Gastrocnemius medialis (tissue), 4 donors: Measurements from ENCODE around the gene CRISPLD2.

Experiments
- POLR2A ChIP-seq, 2 donors: fragments of 450-650 bp; IDR thresholded peaks; one replicate each; pipeline ENCODE4 v1.6.1; 2017; ENCODE audit warnings: antibody characterized with exemption in 2 of 2, mild to moderate bottlenecking in 2 of 2, moderate library complexity in 2 of 2
- TF ChIP-seq, protein P1 (sequence below), 5 experiments: fragments of 450-650 bp in 3 of 5; fragments of 200-600 bp in 2 of 5; sonication (generic) in 2 of 5; IDR thresholded peaks in 4 of 5; conservative IDR thresholded peaks in 1 of 5; 1 replicate in 4 of 5; 2 replicates in 1 of 5; pipeline ENCODE4 v1.5.1; 2016 to 2019; ENCODE audit warnings: antibody characterized with exemption in 5 of 5, mild to moderate bottlenecking in 3 of 5, moderate library complexity in 3 of 5

GRCh38 chr16:84893467-84893848 lies 73.7 kb downstream of the CRISPLD2 start:
- TF ChIP-seq, protein P1, sequence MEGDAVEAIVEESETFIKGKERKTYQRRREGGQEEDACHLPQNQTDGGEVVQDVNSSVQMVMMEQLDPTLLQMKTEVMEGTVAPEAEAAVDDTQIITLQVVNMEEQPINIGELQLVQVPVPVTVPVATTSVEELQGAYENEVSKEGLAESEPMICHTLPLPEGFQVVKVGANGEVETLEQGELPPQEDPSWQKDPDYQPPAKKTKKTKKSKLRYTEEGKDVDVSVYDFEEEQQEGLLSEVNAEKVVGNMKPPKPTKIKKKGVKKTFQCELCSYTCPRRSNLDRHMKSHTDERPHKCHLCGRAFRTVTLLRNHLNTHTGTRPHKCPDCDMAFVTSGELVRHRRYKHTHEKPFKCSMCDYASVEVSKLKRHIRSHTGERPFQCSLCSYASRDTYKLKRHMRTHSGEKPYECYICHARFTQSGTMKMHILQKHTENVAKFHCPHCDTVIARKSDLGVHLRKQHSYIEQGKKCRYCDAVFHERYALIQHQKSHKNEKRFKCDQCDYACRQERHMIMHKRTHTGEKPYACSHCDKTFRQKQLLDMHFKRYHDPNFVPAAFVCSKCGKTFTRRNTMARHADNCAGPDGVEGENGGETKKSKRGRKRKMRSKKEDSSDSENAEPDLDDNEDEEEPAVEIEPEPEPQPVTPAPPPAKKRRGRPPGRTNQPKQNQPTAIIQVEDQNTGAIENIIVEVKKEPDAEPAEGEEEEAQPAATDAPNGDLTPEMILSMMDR (IDR thresholded peaks at IDR 0.05 in 4 of 5, conservative IDR thresholded peaks at IDR 0.05 in 1 of 5) = no peak
- TF ChIP-seq POLR2A (IDR thresholded peaks at IDR 0.05) = no peak
